Mesendoderm (in vitro differentiated cells): ENCODE results near the gene GFRA1.

Experiments used
- DNase-seq: peaks from one replicate; pipeline ENCODE4 v3.0.0; 2013
- H2AK5ac ChIP-seq: 2 replicates; pipeline ENCODE4 v1.6.1; 2013; ENCODE audit warnings: low read length, inconsistent platforms
- H2BK120ac ChIP-seq: 2 replicates; pipeline ENCODE4 v1.6.1; 2013; ENCODE audit warnings: low read depth, mild to moderate bottlenecking, low read length, moderate library complexity, mixed read lengths
- H2BK15ac ChIP-seq: replicated peaks from 2 replicates; pipeline ENCODE4 v1.6.1; 2013; ENCODE audit warnings: low read depth, mild to moderate bottlenecking, moderate library complexity
- H2BK5ac ChIP-seq: 2 replicates; pipeline ENCODE4 v1.6.1; 2013; ENCODE audit warnings: low read length, inconsistent platforms
- H3K18ac ChIP-seq: 2 replicates; pipeline ENCODE4 v1.6.1; 2013; ENCODE audit warnings: mild to moderate bottlenecking, low read length, mixed read lengths
- H3K23ac ChIP-seq: one replicate; pipeline ENCODE4 v1.6.1; 2013; ENCODE audit warnings: low read length
- H3K27ac ChIP-seq: 2 replicates; pipeline ENCODE4 v1.5.1; 2013; ENCODE audit warnings: low read depth, mild to moderate bottlenecking, inconsistent platforms, low read length, moderate library complexity
- H3K27me3 ChIP-seq: 2 replicates; pipeline ENCODE4 v1.6.1; 2013; ENCODE audit warnings: low read length, control low read depth, mild to moderate bottlenecking, inconsistent platforms; ENCODE audit not compliant: insufficient read depth, poor library complexity
- H3K36me3 ChIP-seq: 2 replicates; pipeline ENCODE4 v1.6.1; 2013; ENCODE audit warnings: low read length, inconsistent platforms; ENCODE audit not compliant: control insufficient read depth, insufficient read depth
- H3K4ac ChIP-seq: one replicate; pipeline ENCODE4 v1.6.1; 2013; ENCODE audit warnings: low read depth, mild to moderate bottlenecking, low read length, moderate library complexity
- H3K4me1 ChIP-seq: 2 replicates; pipeline ENCODE4 v1.6.1; 2013; ENCODE audit warnings: low read depth, low read length, inconsistent platforms; ENCODE audit not compliant: control insufficient read depth
- H3K4me2 ChIP-seq: 2 replicates; pipeline ENCODE4 v1.6.1; 2013; ENCODE audit warnings: low read length
- H3K4me3 ChIP-seq: 2 replicates; pipeline ENCODE4 v1.5.1; 2013; ENCODE audit warnings: mild to moderate bottlenecking, low read length
- H3K56ac ChIP-seq: one replicate; pipeline ENCODE4 v1.6.1; 2013; ENCODE audit warnings: low read length
- H3K79me1 ChIP-seq: 2 replicates; pipeline ENCODE4 v1.6.1; 2013; ENCODE audit warnings: low read length, inconsistent platforms
- H3K79me2 ChIP-seq: 2 replicates; pipeline ENCODE4 v1.6.1; 2013; ENCODE audit warnings: mild to moderate bottlenecking, low read length; ENCODE audit not compliant: control insufficient read depth, insufficient read depth
- H3K9ac ChIP-seq: 2 replicates; pipeline ENCODE4 v1.6.1; 2013; ENCODE audit warnings: low read length, inconsistent platforms
- H4K5ac ChIP-seq: one replicate; pipeline ENCODE4 v1.6.1; 2013; ENCODE audit warnings: low read length
- H4K8ac ChIP-seq: one replicate; pipeline ENCODE4 v1.6.1; 2013; ENCODE audit warnings: low read depth, mild to moderate bottlenecking, control low read depth, low read length, moderate library complexity
- WGBS: extraction: QIAGEN DNeasy Blood & Tissue Kit; methylation state at CpG from one replicate; pipeline ENCODE4 v1.1.7; 2013; ENCODE audit warnings: low lambda C conversion rate, missing lambda C conversion rate; ENCODE audit not compliant: insufficient coverage; ENCODE audit errors: extremely low coverage; 5-methylcytosine and 5-hydroxymethylcytosine counted together

The GFRA1 gene

GRCh38 chr10:116115036-116115641, 157.9 kb downstream of the GFRA1 start:
- Histone ChIP-seq H2BK15ac (no peak overlapping the region), H3K4me3 (no peak overlapping the region), H4K5ac (no peak overlapping the region), H3K23ac (no peak overlapping the region), H3K27ac (no peak overlapping the region), H3K56ac (no peak overlapping the region), H3K79me1 (no peaks in the 10 kb centered on the region), H3K4ac (no peak overlapping the region), H3K4me1 (peaks cover 2% of the 10 kb centered on the region), H2AK5ac (no peak overlapping the region), H3K79me2 (no peaks in the 10 kb centered on the region), H3K27me3 (no peaks in the 10 kb centered on the region), H2BK120ac (no peak overlapping the region), H3K18ac (no peak overlapping the region), H3K4me2 (no peak overlapping the region), H4K8ac (no peak overlapping the region), H3K36me3 (no peaks in the 10 kb centered on the region), H2BK5ac (no peak overlapping the region), H3K9ac (no peak overlapping the region)
- WGBS: no CpG with 5 or more reads among the region's 5 CpGs
- DNase-seq: peak; percentile 33

GRCh38 chr10:116113721-116114501, 159.1 kb downstream of the GFRA1 start:
- Histone ChIP-seq H3K4me1 (peaks cover 2% of the 10 kb centered on the region), H2BK120ac (no peak overlapping the region), H3K27ac (no peak overlapping the region)

GRCh38 chr10:116112232-116113231, 160.5 kb downstream of the GFRA1 start:
- no peak overlapping the region for H3K18ac ChIP-seq
- H2AK5ac ChIP-seq: no peak overlapping the region
- WGBS: no CpG with 5 or more reads among the region's 17 CpGs
- no peak overlapping the region for H3K4ac ChIP-seq
- no peaks in the 10 kb centered on the region for H3K27me3 ChIP-seq
- no peak overlapping the region for H3K56ac ChIP-seq
- no peak overlapping the region for H4K5ac ChIP-seq
- no peaks in the 10 kb centered on the region for H3K79me1 ChIP-seq
- H3K36me3 ChIP-seq: no peaks in the 10 kb centered on the region
- no peak overlapping the region for H2BK15ac ChIP-seq
- H4K8ac ChIP-seq: no peak overlapping the region
- H3K4me2 ChIP-seq: no peak overlapping the region
- no peak overlapping the region for H3K9ac ChIP-seq
- DNase-seq: no peak
- H3K79me2 ChIP-seq: no peaks in the 10 kb centered on the region
- no peak overlapping the region for H2BK5ac ChIP-seq
- H3K4me3 ChIP-seq: no peak overlapping the region
- H3K23ac ChIP-seq: no peak overlapping the region
- H2BK120ac ChIP-seq: no peak overlapping the region
- H3K27ac ChIP-seq: no peak overlapping the region
- H3K4me1 ChIP-seq: peaks cover 2% of the 10 kb centered on the region

More at GRCh38 chr10:116113721-116114501, 159.1 kb downstream of the GFRA1 start:
- Histone ChIP-seq H3K79me2 (no peaks in the 10 kb centered on the region), H3K23ac (no peak overlapping the region), H4K5ac (no peak overlapping the region), H2BK15ac (no peak overlapping the region), H3K9ac (no peak overlapping the region), H3K36me3 (no peaks in the 10 kb centered on the region), H3K4me2 (no peak overlapping the region), H3K4ac (no peak overlapping the region), H3K4me3 (no peak overlapping the region), H4K8ac (no peak overlapping the region), H2BK5ac (no peak overlapping the region), H2AK5ac (no peak overlapping the region), H3K27me3 (no peaks in the 10 kb centered on the region), H3K18ac (no peak overlapping the region), H3K79me1 (no peaks in the 10 kb centered on the region), H3K56ac (no peak overlapping the region)
- no CpG with 5 or more reads among the region's 16 CpGs for WGBS
- no peak for DNase-seq

- Histone ChIP-seq H3K4me2 (no peak overlapping the region), H3K79me2 (no peaks in the 10 kb centered on the region), H3K79me1 (no peaks in the 10 kb centered on the region), H2BK5ac (no peak overlapping the region), H3K36me3 (no peaks in the 10 kb centered on the region), H3K18ac (no peak overlapping the region), H3K27ac (no peak overlapping the region), H3K9ac (no peak overlapping the region), H3K23ac (no peak overlapping the region), H2BK15ac (no peak overlapping the region), H3K4me3 (no peak overlapping the region), H2AK5ac (no peak overlapping the region), H3K27me3 (no peaks in the 10 kb centered on the region), H4K5ac (no peak overlapping the region), H3K56ac (no peak overlapping the region), H3K4me1 (peaks cover 2% of the 10 kb centered on the region), H4K8ac (no peak overlapping the region), H2BK120ac (no peak overlapping the region), H3K4ac (no peak overlapping the region)
- no CpG with 5 or more reads among the region's 11 CpGs for WGBS
- no peak for DNase-seq
These were observed 161.4 kb downstream of the GFRA1 start for GRCh38 chr10:116111483-116112095.

- H3K27me3 ChIP-seq: no peaks in the 10 kb centered on the region
- no peak overlapping the region for H3K18ac ChIP-seq
- H2BK5ac ChIP-seq: no peak overlapping the region
- no peak overlapping the region for H3K4me3 ChIP-seq
- H2AK5ac ChIP-seq: no peak overlapping the region
- no peak overlapping the region for H3K23ac ChIP-seq
- no peak for DNase-seq
- no peak overlapping the region for H4K8ac ChIP-seq
- H2BK120ac ChIP-seq: no peak overlapping the region
- no peak overlapping the region for H2BK15ac ChIP-seq
- no peaks in the 10 kb centered on the region for H3K79me2 ChIP-seq
- no peak overlapping the region for H4K5ac ChIP-seq
- no peak overlapping the region for H3K27ac ChIP-seq
- no peaks in the 10 kb centered on the region for H3K79me1 ChIP-seq
- H3K36me3 ChIP-seq: no peaks in the 10 kb centered on the region
- H3K4me2 ChIP-seq: no peak overlapping the region
- H3K56ac ChIP-seq: no peak overlapping the region
- H3K4ac ChIP-seq: no peak overlapping the region
- H3K4me1 ChIP-seq: peaks cover 2% of the 10 kb centered on the region
- H3K9ac ChIP-seq: no peak overlapping the region
- WGBS: no CpG with 5 or more reads among the region's 4 CpGs
These were observed 162.3 kb downstream of the GFRA1 start for GRCh38 chr10:116110736-116111135.
